Measurements from ENCODE around the gene PDE4B. TPM values are rescaled to one million over a fixed set of nuclear protein-coding genes. Genes with fewer than 3 reads are reported as not detected.

Gene PDE4B
- total and polyA plus RNA-seq, 10 of the 15 experiments (the other 5 are each of a cell fraction or from before 2014, with no cell fraction given): 3.0 to 13.2 (median 5.7) TPM

GRCh38 chr1:65889441-65889840 is 96.7 kb downstream of the PDE4B start (continued):
- TF ChIP-seq PRDM15 (CRISPR knock-in tag; IDR thresholded peaks at IDR 0.05): no peak
- TF ChIP-seq KAT2A (conservative IDR thresholded peaks at IDR 0.05; ENCODE audit: control insufficient read depth, low read depth, low read length): no peak
- no peak for TF ChIP-seq YBX1 (IDR thresholded peaks at IDR 0.05)
- TF ChIP-seq NFYA (IDR thresholded peaks at IDR 0.05; ENCODE audit: borderline replicate concordance, low read depth, low read length): no peak
- no peak for TF ChIP-seq IKZF1 (conservative IDR thresholded peaks at IDR 0.05)
- TF ChIP-seq FOS (IDR thresholded peaks at IDR 0.05; ENCODE audit: borderline replicate concordance, extremely low read depth, insufficient read length): no peak
- no peak for TF ChIP-seq FOXK2 (IDR thresholded peaks at IDR 0.05)

GRCh38 chr1:65890201-65890843 is 97.6 kb downstream of the PDE4B start:
- FAIRE-seq (no peak), ATAC-seq (no peak), DNase-seq (ENCODE audit: low read depth, low spot score) (no peak)
- no peaks in the 10 kb centered on the region for H3K79me2 ChIP-seq (ENCODE audit: control insufficient read depth, insufficient read depth, low read length)
- H3K4me2 ChIP-seq (ENCODE audit: control insufficient read depth, insufficient read depth): no peak overlapping the region
- TF ChIP-seq TARDBP (IDR thresholded peaks at IDR 0.05; ENCODE audit: borderline replicate concordance) (no peak), MEF2B (IDR thresholded peaks at IDR 0.05; ENCODE audit: partially characterized antibody, poor library complexity, severe bottlenecking) (no peak), RFX5 (IDR thresholded peaks at IDR 0.05; ENCODE audit: low read depth, low read length) (no peak), IKZF1 (conservative IDR thresholded peaks at IDR 0.05) (no peak), ETV6 (conservative IDR thresholded peaks at IDR 0.05 in 1 of 2, IDR thresholded peaks at IDR 0.05 in 1 of 2; ENCODE audit: borderline replicate concordance in 1 of 2, low read depth in 1 of 2) (no peak)
- no peaks in the 10 kb centered on the region for H3K4me1 ChIP-seq (ENCODE audit: control insufficient read depth, insufficient read depth, low read length)
- H3K9me3 ChIP-seq (replicated peaks; ENCODE audit: control insufficient read depth, insufficient read depth, low read length): no peaks in the 10 kb centered on the region
- no peak overlapping the region for H3K9ac ChIP-seq (ENCODE audit: control insufficient read depth, insufficient read depth, low read length)
- no peak overlapping the region for H2AFZ ChIP-seq (ENCODE audit: control insufficient read depth, low read depth, low read length)
- WGBS (ENCODE audit: insufficient coverage, insufficient replicate concordance, low lambda C conversion rate, missing lambda C conversion rate): 0% methylated on average over 3 of the region's 3 CpGs
- BruUV-seq (replicated peaks): no TSS peak
- intact Hi-C loops (cut with micrococcal nuclease; ENCODE audit: unreplicated experiment) (no loop called here), in situ Hi-C loops (cut with MboI) (no loop called here)
- H3K36me3 ChIP-seq (ENCODE audit: control insufficient read depth in 2 of 2, insufficient read depth in 2 of 2, low read length in 1 of 2): no peaks in the 10 kb centered on the region
- H4K20me1 ChIP-seq (ENCODE audit: control insufficient read depth, insufficient read depth): no peaks in the 10 kb centered on the region
- SMC1A ChIA-PET (ENCODE audit: uncharacterized antibody, unreplicated experiment): interaction anchor here (0.9 kb wide), 1 partner anchor 203 kb away, joined by 3 read pairs; no protein-coding TSS in a partner anchor
- CTCF ChIA-PET: no interaction called here
- no peak overlapping the region for H3K27ac ChIP-seq (ENCODE audit: control insufficient read depth, insufficient read depth)
- RAD21 ChIA-PET (ENCODE audit: unreplicated experiment): no interaction called here
- H3K27me3 ChIP-seq (replicated peaks in 1 of 2; ENCODE audit: control insufficient read depth in 2 of 2, insufficient read depth in 2 of 2, low read length in 1 of 2): no peaks in the 10 kb centered on the region
- H3K4me3 ChIP-seq: no peak overlapping the region
- POLR2A ChIA-PET: no interaction called here

Measured in GM12878 (cell line).